GM19043 (cell line): ENCODE data around the gene CCDC69.
"Not testable (repeated sequence)": the region's sequence is repeated elsewhere in the genome, so short reads cannot be mapped to it uniquely, and the experiment has no call there.

ENCODE experiments used
- ATAC-seq: cut with Tn5 transposase; IDR thresholded peaks from one replicate; pipeline ENCODE4 v1.9.1; 2021; ENCODE audit warnings: low read depth; ENCODE audit not compliant: unreplicated experiment

The CCDC69 gene

GRCh38 chr5:151223447-151224264, at the start of gene CCDC69:
Gene CCDC69, minus strand, starts transcription at chr5:151224092. Its CDS starts 122 bp downstream, at chr5:151223970.
- ATAC-seq, result peak; percentile 66

GRCh38 chr5:151271336-151271735, 47.4 kb upstream of the CCDC69 start:
- ATAC-seq, result no peak

GRCh38 chr5:151270599-151270998, 46.7 kb upstream of the CCDC69 start:
- ATAC-seq, result peak; percentile 91

- ATAC-seq, result no peak
Measured at GRCh38 chr5:151267491-151268260, 43.8 kb upstream of the CCDC69 start.

GRCh38 chr5:151264113-151264512, 40.2 kb upstream of the CCDC69 start:
- peak; percentile 72 for ATAC-seq

- no peak for ATAC-seq
Measured at GRCh38 chr5:151262532-151262931, 38.6 kb upstream of the CCDC69 start.

- ATAC-seq, result no peak
Measured at GRCh38 chr5:151259931-151260330, 36.0 kb upstream of the CCDC69 start.

- ATAC-seq, result no peak
Measured at GRCh38 chr5:151258816-151259215, 34.9 kb upstream of the CCDC69 start.

- no peak for ATAC-seq
Measured at GRCh38 chr5:151258201-151258611, 34.3 kb upstream of the CCDC69 start.

GRCh38 chr5:151257731-151258181, 33.9 kb upstream of the CCDC69 start:
- peak; percentile 31 for ATAC-seq

- ATAC-seq, result peak; percentile 36
Measured at GRCh38 chr5:151255621-151256286, 31.9 kb upstream of the CCDC69 start.

- not testable (repeated sequence) for ATAC-seq
Measured at GRCh38 chr5:151254990-151255389, 31.1 kb upstream of the CCDC69 start.

- no peak for ATAC-seq
Measured at GRCh38 chr5:151254556-151254955, 30.7 kb upstream of the CCDC69 start.

GRCh38 chr5:151253605-151253950, 29.7 kb upstream of the CCDC69 start:
- no peak for ATAC-seq

- peak; percentile 78 for ATAC-seq
Measured at GRCh38 chr5:151252762-151253604, 29.1 kb upstream of the CCDC69 start, which contains the start of gene GM2A. Gene GM2A, plus strand, starts transcription at chr5:151253185. Its CDS starts 32 bp downstream, at chr5:151253217.

- no peak for ATAC-seq
Measured at GRCh38 chr5:151251621-151252020, 27.7 kb upstream of the CCDC69 start.

- ATAC-seq, result no peak
Measured at GRCh38 chr5:151251001-151251551, 27.2 kb upstream of the CCDC69 start.

GRCh38 chr5:151250346-151251000, 26.6 kb upstream of the CCDC69 start:
- ATAC-seq, result no peak

- no peak for ATAC-seq
Measured at GRCh38 chr5:151249281-151249680, 25.4 kb upstream of the CCDC69 start.
